PFSK-1 (cell line): Measurements from ENCODE around the gene RAB31.

Experiments used
- SIN3A ChIP-seq: IDR thresholded peaks from 2 replicates; pipeline ENCODE4 v1.6.1; 2012; ENCODE audit warnings: mild to moderate bottlenecking, low read length, moderate library complexity, borderline replicate concordance; ENCODE audit not compliant: insufficient read depth
- TAF1 ChIP-seq: IDR thresholded peaks from 2 replicates; pipeline ENCODE4 v1.6.1; 2012; ENCODE audit warnings: low read length, control low read depth, borderline replicate concordance; ENCODE audit not compliant: insufficient read depth

DNA sequence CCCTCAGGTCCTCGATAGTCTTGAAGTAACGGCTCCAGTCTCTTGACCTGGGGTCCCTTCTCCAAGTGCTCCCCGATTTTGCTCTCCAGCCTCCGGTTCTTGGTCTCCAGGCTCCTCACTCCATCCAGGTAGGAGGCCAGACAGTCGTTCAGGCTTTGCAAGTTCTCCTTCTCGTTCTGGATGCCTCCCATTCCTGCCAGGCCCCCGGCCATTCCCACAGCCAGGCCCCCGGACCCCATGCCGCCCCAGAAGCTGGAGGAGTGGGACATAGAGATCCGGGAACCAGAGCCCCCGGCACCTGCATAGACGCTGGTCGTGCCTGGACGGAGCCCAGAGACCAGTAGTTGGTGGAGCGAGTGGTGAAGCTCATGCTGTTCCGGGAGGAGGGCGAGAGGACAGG is 29.0 kb upstream of the RAB31 start:
- TF ChIP-seq TAF1: no peak
- no peak for TF ChIP-seq SIN3A
